ENCODE results near the gene ZBBX. TPM values are rescaled to one million over a fixed set of nuclear protein-coding genes. Genes with fewer than 3 reads are reported as not detected.

The ZBBX gene
- total and polyA plus RNA-seq, 10 of the 15 experiments (the other 5 are each of a cell fraction or from before 2014, with no cell fraction given) = 0.01 to 0.34 (median 0.17) TPM; not detected in 6

DNA sequence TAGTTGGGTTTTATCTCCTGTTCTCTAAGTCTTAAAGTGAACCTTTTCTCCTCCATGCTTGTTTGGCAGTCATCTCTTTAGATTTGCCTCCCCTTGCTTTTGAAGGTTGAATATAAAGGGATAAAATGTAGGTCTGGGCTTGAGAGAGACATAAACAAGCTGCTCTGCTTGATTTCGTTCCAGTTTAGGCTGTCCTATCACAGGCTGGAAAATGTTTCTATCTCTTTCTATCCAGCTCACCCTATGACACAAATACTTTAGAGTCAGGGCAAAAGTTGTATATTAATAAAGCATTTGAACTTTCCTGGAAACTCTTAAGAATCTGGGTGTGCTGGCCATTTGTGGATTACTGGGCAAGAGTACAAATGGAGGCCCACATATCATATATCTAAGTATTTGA lies 29.5 kb upstream of the ZBBX start:
- Histone ChIP-seq H3K27ac (ENCODE audit: control insufficient read depth, insufficient read depth) (no peak overlapping the region), H4K20me1 (ENCODE audit: control insufficient read depth, insufficient read depth) (no peaks in the 10 kb centered on the region), H3K36me3 (ENCODE audit: control insufficient read depth in 2 of 2, insufficient read depth in 2 of 2, low read length in 1 of 2) (no peaks in the 10 kb centered on the region), H3K79me2 (ENCODE audit: control insufficient read depth, insufficient read depth, low read length) (no peaks in the 10 kb centered on the region), H2AFZ (ENCODE audit: control insufficient read depth, low read depth, low read length) (no peak overlapping the region), H3K4me1 (ENCODE audit: control insufficient read depth, insufficient read depth, low read length) (no peaks in the 10 kb centered on the region), H3K4me3 (no peak overlapping the region), H3K9me3 (replicated peaks; ENCODE audit: control insufficient read depth, insufficient read depth, low read length) (no peaks in the 10 kb centered on the region), H3K4me2 (ENCODE audit: control insufficient read depth, insufficient read depth) (no peak overlapping the region), H3K9ac (ENCODE audit: control insufficient read depth, insufficient read depth, low read length) (no peak overlapping the region), H3K27me3 (replicated peaks in 1 of 2; ENCODE audit: control insufficient read depth in 2 of 2, insufficient read depth in 2 of 2, low read length in 1 of 2) (no peaks in the 10 kb centered on the region)
- TF ChIP-seq HDGF (IDR thresholded peaks at IDR 0.05) (no peak), PAX5 (IDR thresholded peaks at IDR 0.05; ENCODE audit: borderline replicate concordance, low read depth, low read length) (no peak), CEBPB (IDR thresholded peaks at IDR 0.05; ENCODE audit: borderline replicate concordance in 1 of 2, low read depth in 2 of 2, low read length in 2 of 2) (no peak), DPF2 (IDR thresholded peaks at IDR 0.05) (no peak), CBX3 (IDR thresholded peaks at IDR 0.05; ENCODE audit: borderline replicate concordance, low read depth) (no peak)
- TF ChIP-seq, protein P1, sequence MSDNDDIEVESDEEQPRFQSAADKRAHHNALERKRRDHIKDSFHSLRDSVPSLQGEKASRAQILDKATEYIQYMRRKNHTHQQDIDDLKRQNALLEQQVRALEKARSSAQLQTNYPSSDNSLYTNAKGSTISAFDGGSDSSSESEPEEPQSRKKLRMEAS (IDR thresholded peaks at IDR 0.05; ENCODE audit: low read depth, low read length) = no peak
- TF ChIP-seq, protein P2, sequence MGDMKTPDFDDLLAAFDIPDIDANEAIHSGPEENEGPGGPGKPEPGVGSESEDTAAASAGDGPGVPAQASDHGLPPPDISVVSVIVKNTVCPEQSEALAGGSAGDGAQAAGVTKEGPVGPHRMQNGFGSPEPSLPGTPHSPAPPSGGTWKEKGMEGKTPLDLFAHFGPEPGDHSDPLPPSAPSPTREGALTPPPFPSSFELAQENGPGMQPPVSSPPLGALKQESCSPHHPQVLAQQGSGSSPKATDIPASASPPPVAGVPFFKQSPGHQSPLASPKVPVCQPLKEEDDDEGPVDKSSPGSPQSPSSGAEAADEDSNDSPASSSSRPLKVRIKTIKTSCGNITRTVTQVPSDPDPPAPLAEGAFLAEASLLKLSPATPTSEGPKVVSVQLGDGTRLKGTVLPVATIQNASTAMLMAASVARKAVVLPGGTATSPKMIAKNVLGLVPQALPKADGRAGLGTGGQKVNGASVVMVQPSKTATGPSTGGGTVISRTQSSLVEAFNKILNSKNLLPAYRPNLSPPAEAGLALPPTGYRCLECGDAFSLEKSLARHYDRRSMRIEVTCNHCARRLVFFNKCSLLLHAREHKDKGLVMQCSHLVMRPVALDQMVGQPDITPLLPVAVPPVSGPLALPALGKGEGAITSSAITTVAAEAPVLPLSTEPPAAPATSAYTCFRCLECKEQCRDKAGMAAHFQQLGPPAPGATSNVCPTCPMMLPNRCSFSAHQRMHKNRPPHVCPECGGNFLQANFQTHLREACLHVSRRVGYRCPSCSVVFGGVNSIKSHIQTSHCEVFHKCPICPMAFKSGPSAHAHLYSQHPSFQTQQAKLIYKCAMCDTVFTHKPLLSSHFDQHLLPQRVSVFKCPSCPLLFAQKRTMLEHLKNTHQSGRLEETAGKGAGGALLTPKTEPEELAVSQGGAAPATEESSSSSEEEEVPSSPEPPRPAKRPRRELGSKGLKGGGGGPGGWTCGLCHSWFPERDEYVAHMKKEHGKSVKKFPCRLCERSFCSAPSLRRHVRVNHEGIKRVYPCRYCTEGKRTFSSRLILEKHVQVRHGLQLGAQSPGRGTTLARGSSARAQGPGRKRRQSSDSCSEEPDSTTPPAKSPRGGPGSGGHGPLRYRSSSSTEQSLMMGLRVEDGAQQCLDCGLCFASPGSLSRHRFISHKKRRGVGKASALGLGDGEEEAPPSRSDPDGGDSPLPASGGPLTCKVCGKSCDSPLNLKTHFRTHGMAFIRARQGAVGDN (IDR thresholded peaks at IDR 0.05) = no peak
- SMC1A ChIA-PET (ENCODE audit: uncharacterized antibody, unreplicated experiment) = no interaction called here
- no peak for FAIRE-seq
- no TSS peak for BruUV-seq (replicated peaks)
- no peak for ATAC-seq
- in situ Hi-C loops (cut with MboI) = loop anchor here (10.0 kb wide), 1 partner anchor 485 kb away; no protein-coding TSS in a partner anchor
- POLR2A ChIA-PET = no interaction called here
- CTCF ChIA-PET = interaction anchor here (2.4 kb wide), 1 partner anchor 472 kb away, joined by 9 read pairs; no protein-coding TSS in a partner anchor
- RAD21 ChIA-PET (ENCODE audit: unreplicated experiment) = interaction anchor here (1.1 kb wide), 1 partner anchor 472 kb away, joined by 4 read pairs; no protein-coding TSS in a partner anchor
- intact Hi-C loops (cut with micrococcal nuclease; ENCODE audit: unreplicated experiment) = no loop called here
- 0% methylated on average over 1 of the region's 1 CpG for WGBS (ENCODE audit: insufficient coverage, insufficient replicate concordance, low lambda C conversion rate, missing lambda C conversion rate)
- no peak for DNase-seq (ENCODE audit: low read depth, low spot score)
